NCI-H748 (cell line): Measurements from ENCODE around the gene TASOR.
"Not testable (repeated sequence)": the region's sequence is repeated elsewhere in the genome, so short reads cannot be mapped to it uniquely, and the experiment has no call there.

ENCODE experiments used
- DNase-seq: peaks from one replicate; lab custom pipeline; 2025; ENCODE audit not compliant: unreplicated experiment; lab: John Stamatoyannopoulos, UW

The TASOR gene, protein sequence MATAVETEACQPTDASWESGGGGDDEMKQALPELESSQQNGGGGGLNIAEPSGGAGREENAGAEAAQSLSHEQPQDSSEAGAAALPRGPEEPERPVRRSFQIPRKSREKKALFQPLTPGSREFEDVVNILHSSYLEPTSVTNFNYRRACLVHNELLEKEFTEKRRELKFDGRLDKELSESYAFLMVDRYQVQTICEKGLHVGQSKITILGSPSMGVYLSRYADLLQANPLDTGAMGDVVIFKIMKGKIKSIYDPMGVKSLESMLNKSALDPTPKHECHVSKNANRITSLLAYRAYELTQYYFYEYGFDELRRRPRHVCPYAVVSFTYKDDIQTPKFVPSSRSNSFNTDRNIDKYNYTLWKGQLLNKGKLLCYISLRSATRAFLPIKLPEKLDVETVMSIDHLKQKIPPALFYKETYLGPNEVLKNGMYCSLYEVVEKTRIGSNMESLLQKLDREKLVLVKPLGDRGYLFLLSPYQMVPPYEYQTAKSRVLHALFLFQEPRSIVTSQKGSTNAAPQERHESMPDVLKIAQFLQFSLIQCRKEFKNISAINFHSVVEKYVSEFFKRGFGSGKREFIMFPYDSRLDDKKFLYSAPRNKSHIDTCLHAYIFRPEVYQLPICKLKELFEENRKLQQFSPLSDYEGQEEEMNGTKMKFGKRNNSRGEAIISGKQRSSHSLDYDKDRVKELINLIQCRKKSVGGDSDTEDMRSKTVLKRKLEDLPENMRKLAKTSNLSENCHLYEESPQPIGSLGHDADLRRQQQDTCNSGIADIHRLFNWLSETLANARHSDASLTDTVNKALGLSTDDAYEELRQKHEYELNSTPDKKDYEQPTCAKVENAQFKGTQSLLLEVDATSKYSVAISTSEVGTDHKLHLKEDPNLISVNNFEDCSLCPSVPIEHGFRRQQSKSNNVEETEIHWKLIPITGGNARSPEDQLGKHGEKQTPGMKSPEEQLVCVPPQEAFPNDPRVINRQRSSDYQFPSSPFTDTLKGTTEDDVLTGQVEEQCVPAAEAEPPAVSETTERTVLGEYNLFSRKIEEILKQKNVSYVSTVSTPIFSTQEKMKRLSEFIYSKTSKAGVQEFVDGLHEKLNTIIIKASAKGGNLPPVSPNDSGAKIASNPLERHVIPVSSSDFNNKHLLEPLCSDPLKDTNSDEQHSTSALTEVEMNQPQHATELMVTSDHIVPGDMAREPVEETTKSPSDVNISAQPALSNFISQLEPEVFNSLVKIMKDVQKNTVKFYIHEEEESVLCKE (N-terminal part only)

GRCh38 chr3:56683122-56683817 lies at the start of gene TASOR:
Gene TASOR, minus strand, starts transcription at chr3:56683265. Its CDS starts 259 bp downstream, at chr3:56683006.
- DNase-seq: peak; percentile 84

DNA sequence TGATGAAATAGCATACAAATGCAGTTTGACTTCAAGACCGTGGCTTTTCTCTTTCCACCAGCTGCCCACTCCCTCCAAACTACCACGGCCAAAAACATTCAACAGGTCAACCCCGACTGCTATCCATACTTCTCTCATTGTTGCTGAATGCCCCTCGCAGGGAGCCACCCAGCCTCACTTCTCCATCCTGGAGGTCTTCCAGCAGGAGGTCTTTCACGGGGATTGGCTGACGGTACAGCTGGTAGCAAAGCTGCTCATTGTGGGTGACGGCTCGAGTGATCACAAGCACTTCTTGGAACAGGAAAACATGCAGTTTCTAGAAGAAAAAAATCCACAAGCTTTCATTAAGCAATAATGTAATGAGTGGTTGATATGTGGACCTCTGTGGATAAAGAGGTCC lies 49.0 kb upstream of the TASOR start:
- no peak for DNase-seq

DNA sequence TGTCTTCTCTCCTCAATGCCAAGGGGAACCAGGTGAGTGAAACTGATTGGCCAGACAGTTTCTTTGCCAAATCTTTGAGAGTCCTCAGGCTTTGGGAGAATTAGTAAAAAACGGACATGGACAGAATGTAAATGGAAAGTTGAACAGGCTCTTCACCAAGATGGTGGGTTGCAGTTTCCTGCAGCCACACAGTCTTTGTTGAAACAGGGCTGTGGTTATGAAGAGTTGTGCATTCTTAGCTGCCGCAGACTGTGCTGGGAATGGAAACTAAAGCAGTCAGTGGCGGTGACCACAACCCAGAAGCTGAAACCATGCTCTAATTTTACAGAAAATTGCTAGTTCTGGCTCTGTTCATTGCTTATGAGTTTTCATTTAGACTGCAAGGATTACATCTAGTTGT lies 42.1 kb upstream of the TASOR start:
- DNase-seq: no peak

GRCh38 chr3:56724676-56725075 lies 41.6 kb upstream of the TASOR start:
- DNase-seq: no peak

DNA sequence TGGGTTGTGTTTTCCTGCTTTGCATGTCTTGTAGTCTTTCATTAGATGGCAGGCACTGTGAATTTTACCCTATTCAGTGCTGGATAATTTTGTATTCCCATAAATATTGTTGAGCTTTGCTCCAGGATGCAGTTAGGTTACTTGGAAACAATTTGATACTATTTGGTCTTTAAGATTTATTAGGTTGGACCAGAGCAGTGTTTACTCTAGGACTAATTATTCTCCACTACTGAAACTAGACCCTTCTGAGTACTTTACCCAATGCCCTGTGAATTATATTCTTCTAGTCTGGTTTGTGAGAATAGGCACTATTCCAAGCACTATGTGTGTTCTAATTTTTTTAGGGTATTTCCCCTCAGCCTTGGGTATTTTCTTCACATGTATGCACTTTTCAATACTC lies 37.8 kb upstream of the TASOR start:
- DNase-seq: no peak

GRCh38 chr3:56718809-56719208 lies 35.7 kb upstream of the TASOR start:
- DNase-seq: not testable (repeated sequence)

DNA sequence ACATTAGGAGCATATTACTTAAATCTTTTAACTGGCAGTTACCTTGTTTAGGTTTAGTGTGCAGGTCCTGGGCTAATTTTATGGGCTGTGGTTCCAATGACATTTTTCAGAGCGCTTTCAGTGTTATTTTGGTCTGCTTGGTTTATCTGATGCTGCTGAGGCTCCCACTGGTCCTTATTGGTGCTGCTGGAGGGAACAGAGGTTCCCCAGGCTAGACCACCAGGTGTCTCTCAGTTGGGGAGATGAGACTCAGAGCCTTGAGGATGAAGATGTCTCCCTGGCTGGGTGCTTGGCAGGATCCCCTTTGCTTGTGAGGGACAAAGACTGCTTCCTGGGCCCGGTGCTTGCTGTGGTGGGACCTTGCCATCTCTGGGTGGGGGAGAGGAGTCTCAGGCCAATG lies 28.3 kb upstream of the TASOR start:
- no peak for DNase-seq

- DNase-seq: not testable (repeated sequence)
These were observed 24.3 kb upstream of the TASOR start for GRCh38 chr3:56707412-56707811.

DNA sequence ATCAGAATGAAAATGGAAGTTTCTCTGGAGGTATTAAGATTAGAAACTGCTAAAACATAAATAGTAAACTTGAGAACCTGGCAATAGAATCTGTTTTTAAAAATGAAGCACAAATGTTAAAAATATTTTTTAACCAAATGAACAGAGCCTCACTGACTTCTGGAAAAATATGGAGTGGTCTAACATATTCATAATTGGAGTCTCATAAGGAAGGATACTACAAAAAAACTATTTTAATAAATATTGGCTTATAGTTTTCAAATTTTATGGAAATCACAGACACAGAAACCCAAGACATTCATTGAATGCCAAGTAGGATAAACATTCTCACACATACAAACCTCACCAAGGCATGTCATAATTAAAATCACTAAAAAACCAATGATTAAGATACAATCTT lies 23.6 kb upstream of the TASOR start:
- DNase-seq: no peak

- no peak for DNase-seq
These were observed 21.6 kb upstream of the TASOR start for GRCh38 chr3:56704706-56705105.

DNA sequence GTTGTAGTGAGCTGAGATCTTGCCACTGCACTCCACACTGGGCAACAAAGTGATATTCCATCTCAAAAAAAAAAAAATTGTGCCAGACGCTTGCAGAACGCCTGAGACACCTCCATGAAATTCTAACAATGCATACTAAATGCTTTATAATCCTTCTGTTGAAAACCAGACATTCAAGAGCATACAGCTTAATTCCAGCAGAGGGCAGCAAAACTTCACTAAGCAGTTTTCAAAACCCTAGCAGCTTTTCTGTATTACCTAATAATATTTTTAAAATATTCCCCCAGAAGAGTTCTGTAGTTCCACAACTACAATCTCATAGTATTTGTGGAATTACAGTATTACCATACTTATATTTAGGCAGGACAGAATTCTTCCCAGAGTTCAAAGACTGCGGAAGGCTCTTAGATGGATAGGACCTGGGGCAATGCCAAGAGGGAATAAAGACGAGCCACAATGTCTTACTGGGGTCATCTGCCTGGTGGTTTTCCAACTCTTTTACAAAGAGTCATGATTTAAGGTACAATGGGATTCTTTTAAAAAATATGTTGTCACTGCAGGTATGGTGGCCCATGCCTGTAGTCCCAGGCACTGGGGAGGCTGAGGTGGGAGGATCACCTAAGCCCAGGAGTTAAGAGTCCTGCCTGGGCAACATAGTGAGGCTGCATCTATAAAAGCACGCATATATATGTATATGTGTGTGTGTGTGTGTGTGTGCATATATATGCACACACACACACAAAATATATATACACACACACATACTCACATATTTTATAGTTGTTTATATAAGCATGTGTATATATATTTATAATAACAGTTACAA lies 19.6 kb upstream of the TASOR start:
- peak; percentile 60 for DNase-seq

DNA sequence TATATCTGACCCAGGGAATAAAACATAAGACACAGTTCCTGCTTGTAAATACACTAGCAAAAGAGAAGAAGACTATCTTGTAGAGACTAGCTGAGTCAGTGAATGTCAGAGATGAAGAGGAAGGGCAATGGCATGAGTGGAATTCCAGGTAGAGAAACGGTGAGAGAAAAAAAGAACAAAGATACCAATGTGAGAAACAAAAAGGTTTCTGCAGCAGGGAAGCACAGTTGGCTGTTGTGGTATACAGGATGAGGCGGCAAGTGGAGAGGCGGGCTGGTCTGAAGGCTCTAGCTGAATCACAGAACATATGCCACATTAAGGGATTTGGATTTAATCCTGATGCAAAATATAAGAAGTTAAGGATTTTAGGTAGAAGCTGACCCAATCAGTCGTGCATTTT lies 17.1 kb upstream of the TASOR start:
- DNase-seq: no peak

DNA sequence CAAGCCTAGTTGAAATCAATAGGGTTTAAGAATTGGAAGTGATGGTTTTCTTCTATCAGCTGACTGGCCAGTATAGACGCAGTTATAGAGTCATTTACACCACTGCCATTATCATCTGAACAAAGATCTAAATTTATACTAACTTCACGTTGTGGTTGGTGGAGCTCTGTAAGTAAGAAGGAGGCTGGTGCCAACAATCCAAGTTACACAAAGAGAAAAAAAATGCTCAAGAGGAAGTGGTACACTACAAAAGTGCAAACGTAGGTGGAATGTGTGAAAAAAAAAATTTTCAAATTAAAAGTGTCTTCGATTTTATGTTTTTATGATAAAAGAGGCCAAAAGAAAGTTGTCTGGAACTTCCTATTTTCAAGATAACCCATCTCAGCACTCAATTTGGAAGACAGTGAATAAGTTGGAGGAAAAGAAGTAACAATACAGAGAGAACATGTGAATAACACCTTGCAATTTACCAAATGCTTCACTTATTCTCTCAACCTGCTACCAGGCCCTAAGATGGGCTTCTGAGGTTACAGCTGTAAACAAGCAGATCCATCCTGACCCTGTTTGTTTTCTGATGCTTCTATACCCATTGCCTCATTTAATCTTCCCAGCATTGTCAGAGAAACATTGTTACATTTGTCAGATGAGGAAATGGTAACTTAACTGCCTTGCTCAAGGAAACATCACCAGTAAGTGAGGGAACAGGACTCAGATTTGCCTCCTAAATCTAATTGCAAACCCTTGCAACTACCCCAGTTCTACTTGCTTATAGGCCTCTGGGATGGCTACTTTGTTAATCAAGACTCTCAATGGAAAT lies 12.0 kb upstream of the TASOR start:
- no peak for DNase-seq

DNA sequence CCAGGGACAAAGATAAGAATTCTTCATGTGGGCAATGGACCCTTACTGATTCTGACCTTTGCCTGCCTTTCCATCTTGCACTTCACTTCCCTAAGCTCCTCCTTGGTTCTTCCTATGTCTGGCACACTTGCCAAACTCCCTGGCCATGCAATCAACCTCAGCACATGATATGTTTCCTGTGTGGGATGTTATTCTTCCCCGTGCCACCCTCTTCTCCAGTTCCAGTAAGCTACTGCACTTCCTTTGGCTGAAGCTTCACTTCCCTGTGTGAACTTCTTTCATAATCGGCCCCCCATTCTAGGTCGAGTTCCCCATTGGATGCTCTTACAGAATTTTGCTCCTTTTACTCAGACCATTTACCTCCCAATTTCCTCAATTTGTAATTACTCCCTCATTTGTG lies 10.7 kb upstream of the TASOR start:
- no peak for DNase-seq

GRCh38 chr3:56692520-56693433 lies 9.7 kb upstream of the TASOR start:
- not testable (repeated sequence) for DNase-seq

- DNase-seq: not testable (repeated sequence)
These were observed 8.9 kb upstream of the TASOR start for GRCh38 chr3:56692001-56692365.

GRCh38 chr3:56691165-56692000 lies 8.3 kb upstream of the TASOR start:
- no peak for DNase-seq
